ENCODE data around the gene PLSCR4. TPM values are rescaled to one million over a fixed set of nuclear protein-coding genes. Genes with fewer than 3 reads are reported as not detected.

PLSCR4 gene
- total RNA-seq, 1 donor from 2014 or later: not detected

DNA sequence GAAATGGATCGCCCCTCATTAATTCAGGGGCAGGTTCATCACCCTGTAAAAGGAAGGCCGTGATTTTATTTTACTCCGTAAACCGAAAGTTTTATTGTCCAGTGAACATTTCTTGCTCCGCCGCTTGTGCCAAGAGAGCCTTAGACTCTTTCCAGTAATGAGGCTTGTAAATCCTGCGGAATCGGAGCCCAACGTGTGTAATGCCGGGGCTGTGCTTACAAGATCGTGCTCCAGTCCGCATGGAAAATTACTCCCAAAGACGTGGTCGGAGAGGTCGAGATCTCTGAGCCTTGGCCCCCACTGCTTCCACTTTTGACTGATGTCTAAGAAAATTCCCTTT is 89.3 kb downstream of the PLSCR4 start:
- H3K4me3 Mint-ChIP-seq (ENCODE audit: low read depth): peak overlapping the region; percentile 48
- no peaks in the 10 kb centered on the region for H3K9me3 Mint-ChIP-seq
- no peak for DNase-seq (ENCODE audit: low spot score)
- H3K4me1 Mint-ChIP-seq (ENCODE audit: low read depth): peaks cover 14% of the 10 kb centered on the region
- no peak overlapping the region for H3K27ac Mint-ChIP-seq
- intact Hi-C loops (cut with micrococcal nuclease): loop anchor here (5.0 kb wide), 1 partner anchor 391 kb away; no protein-coding TSS in a partner anchor
- H3K36me3 Mint-ChIP-seq (ENCODE audit: low read depth): no peaks in the 10 kb centered on the region
- peaks cover 60% of the 10 kb centered on the region for H3K27me3 Mint-ChIP-seq (ENCODE audit: low read depth)

DNA sequence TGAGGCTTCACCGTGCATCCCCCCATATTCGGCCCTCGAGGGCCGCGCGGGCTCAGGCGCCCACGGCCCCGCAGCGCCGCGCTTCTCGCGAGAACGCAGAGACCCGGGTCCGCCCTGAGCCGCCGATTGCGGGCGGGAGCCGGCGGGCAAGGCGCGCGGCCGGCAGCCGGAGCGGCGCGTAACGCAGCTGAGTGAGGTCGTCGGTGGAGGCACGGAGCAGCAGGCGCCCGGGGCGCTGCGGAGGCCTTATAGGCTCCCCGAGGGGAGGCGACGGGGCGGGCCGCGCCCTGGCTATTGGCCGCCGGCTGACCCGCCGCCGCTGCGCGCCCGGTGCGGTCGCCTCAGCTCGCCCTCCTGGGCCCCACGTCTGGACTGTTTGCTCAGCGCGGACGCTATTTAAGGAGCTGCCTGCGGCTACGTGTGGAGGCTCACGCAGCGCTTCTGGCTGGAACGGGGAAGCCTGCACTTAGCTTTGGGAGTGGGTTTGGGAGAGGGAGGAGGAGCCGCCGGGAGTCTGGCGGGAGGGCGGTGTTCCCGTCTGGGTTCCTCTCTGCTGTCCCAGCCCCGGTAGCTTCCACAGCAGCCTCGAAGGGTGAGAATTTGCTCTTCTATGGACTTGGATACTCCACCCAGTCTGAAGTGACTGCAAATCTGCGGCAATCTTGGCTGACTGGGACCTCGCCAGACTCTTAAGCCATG is 89.8 kb downstream of the PLSCR4 start, which contains the start of gene PLOD2:
TSS of gene PLOD2 (minus strand) at position 221 of the 699 bp plus-strand sequence. CDS start at position 26, 195 bp downstream.
- Mint-ChIP-seq H3K4me1 (ENCODE audit: low read depth) (peaks cover 14% of the 10 kb centered on the region), H3K27ac (no peak within 1 kb of the TSS), H3K36me3 (ENCODE audit: low read depth) (no peaks in the 10 kb centered on the region), H3K27me3 (ENCODE audit: low read depth) (peaks cover 62% of the 10 kb centered on the region), H3K4me3 (ENCODE audit: low read depth) (peak within 1 kb of the TSS; percentile 70), H3K9me3 (no peaks in the 10 kb centered on the region)
- intact Hi-C loops (cut with micrococcal nuclease): loop anchor here (5.0 kb wide), 1 partner anchor 391 kb away; no protein-coding TSS in a partner anchor
- peak; percentile 8 for DNase-seq (ENCODE audit: low spot score)

DNA sequence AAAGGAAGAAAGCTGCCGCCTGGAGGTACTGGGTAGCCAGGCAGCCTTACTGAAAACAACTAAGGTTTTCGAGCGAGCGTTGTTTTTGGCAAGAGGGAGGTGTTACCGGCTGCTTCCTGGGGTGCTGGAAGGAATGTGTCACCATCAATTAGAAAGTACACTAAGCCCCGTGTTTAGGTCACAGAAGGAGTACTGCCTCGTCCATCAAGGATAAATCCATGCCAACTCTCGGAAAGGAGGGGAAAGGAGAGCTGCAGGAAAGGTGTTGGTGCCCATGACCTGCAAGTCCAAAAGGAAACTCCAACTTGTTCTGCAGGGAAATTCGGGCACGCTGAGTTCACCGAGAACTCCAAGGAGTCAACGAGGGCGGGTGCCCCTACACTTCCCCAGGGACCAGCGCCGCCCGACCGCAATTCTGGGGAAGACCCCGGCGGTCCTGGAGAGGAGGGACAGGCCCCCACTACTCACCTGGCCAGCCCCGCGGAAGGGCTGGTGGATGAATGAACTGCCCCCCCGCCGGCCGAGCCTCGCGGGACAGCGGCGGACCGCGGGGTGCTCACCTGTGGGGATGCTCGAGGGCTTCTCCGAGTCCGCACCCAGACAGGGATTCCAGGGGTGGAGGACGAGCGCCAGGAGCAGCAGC is 90.5 kb downstream of the PLSCR4 start:
- peak overlapping the region; percentile 70 for H3K4me3 Mint-ChIP-seq (ENCODE audit: low read depth)
- no peaks in the 10 kb centered on the region for H3K9me3 Mint-ChIP-seq
- intact Hi-C loops (cut with micrococcal nuclease): loop anchor here (5.0 kb wide), 1 partner anchor 392 kb away; no protein-coding TSS in a partner anchor
- no peak overlapping the region for H3K27ac Mint-ChIP-seq
- DNase-seq (ENCODE audit: low spot score): no peak
- H3K36me3 Mint-ChIP-seq (ENCODE audit: low read depth): no peaks in the 10 kb centered on the region
- peaks cover 14% of the 10 kb centered on the region for H3K4me1 Mint-ChIP-seq (ENCODE audit: low read depth)
- H3K27me3 Mint-ChIP-seq (ENCODE audit: low read depth): peaks cover 60% of the 10 kb centered on the region

DNA sequence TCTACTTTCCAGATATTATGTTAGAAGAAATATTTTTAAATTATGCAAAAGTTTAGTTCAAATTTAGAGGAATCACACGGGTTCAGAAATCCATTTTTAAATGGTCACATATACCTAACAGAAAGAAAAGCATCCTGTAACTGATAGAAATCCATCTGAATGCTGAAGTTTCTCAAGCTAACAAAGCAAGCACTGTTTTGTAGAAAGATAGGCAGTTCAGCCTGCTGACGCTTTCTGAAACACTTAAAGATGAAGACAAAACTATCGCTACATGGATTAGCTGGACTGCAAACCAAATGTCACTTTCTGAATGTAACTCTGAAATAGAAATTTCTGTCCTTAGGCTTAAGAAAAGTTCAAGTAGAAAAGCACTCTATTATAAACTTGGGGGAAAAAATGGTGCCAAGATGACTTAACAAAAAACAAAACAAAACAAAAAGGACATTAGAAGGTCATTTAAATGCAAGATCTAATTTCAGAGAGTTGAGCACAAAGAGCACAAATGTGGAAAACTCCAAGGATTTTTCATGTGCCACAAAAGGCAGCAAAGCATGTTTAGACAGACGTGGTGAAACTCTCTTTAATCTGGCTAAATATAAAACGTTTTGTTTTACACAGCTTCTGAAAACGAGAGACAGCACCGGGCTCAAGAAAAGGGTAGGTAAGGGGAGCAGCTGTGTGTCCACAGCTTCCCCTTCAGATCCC is 91.1 kb downstream of the PLSCR4 start:
- Mint-ChIP-seq H3K4me3 (ENCODE audit: low read depth) (peak overlapping the region; percentile 70), H3K27me3 (ENCODE audit: low read depth) (peaks cover 54% of the 10 kb centered on the region), H3K36me3 (ENCODE audit: low read depth) (no peaks in the 10 kb centered on the region), H3K4me1 (ENCODE audit: low read depth) (peaks cover 14% of the 10 kb centered on the region), H3K9me3 (no peaks in the 10 kb centered on the region), H3K27ac (no peak overlapping the region)
- DNase-seq (ENCODE audit: low spot score): no peak
- intact Hi-C loops (cut with micrococcal nuclease): loop anchor here (5.0 kb wide), 1 partner anchor 393 kb away; no protein-coding TSS in a partner anchor

- Mint-ChIP-seq H3K4me3 (ENCODE audit: low read depth) (no peak overlapping the region), H3K4me1 (ENCODE audit: low read depth) (peaks cover 14% of the 10 kb centered on the region), H3K36me3 (ENCODE audit: low read depth) (no peaks in the 10 kb centered on the region), H3K9me3 (no peaks in the 10 kb centered on the region), H3K27me3 (ENCODE audit: low read depth) (peaks cover 50% of the 10 kb centered on the region), H3K27ac (no peak overlapping the region)
- intact Hi-C loops (cut with micrococcal nuclease): no loop called here
- no peak for DNase-seq (ENCODE audit: low spot score)
Observed at GRCh38 chr3:146159037-146159436, 91.9 kb downstream of the PLSCR4 start.

DNA sequence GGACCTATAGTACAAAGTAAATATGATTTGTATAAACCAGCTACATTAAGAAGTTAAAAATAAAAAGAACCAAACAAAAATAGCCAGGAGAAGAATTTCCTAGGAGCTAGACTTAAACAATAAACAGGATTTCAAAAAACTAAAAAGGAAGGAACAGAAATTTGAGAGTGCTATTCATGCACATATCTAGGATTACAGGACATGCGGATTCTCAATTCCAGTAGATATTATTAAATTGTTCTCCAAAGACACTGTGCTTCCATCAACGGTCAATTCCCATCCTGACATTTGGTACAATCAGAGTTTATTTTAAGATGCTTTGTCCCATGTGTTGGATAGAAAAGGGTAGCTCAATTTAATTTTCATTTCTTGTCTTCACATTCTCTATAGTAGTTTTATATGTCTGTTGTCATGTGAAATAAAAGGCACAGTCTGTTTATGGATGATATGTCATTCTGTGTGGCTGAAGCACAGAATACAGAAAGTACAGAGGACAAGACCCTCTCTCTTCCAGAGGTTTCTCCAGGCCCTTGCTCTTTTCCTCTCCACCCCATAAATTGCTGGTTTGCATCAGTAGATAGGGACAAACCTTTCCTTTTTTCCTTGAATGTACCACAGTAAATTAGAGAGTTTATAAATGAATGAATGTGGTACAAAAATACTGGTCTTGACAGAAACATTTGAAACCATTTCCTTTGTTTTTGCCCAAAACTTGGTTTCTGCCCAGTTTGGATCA is 93.4 kb downstream of the PLSCR4 start:
- Mint-ChIP-seq H3K9me3 (no peaks in the 10 kb centered on the region), H3K4me1 (ENCODE audit: low read depth) (peaks cover 14% of the 10 kb centered on the region), H3K36me3 (ENCODE audit: low read depth) (no peaks in the 10 kb centered on the region), H3K27ac (no peak overlapping the region), H3K4me3 (ENCODE audit: low read depth) (no peak overlapping the region), H3K27me3 (ENCODE audit: low read depth) (peaks cover 39% of the 10 kb centered on the region)
- DNase-seq (ENCODE audit: low spot score): no peak
- intact Hi-C loops (cut with micrococcal nuclease): no loop called here

- Mint-ChIP-seq H3K36me3 (ENCODE audit: low read depth) (no peaks in the 10 kb centered on the region), H3K27ac (no peak overlapping the region), H3K9me3 (no peaks in the 10 kb centered on the region), H3K4me1 (ENCODE audit: low read depth) (peaks cover 11% of the 10 kb centered on the region), H3K4me3 (ENCODE audit: low read depth) (no peak overlapping the region), H3K27me3 (ENCODE audit: low read depth) (peaks cover 32% of the 10 kb centered on the region)
- intact Hi-C loops (cut with micrococcal nuclease): no loop called here
- DNase-seq (ENCODE audit: low spot score): no peak
Observed at GRCh38 chr3:146156666-146157314, 94.1 kb downstream of the PLSCR4 start.

- Mint-ChIP-seq H3K27me3 (ENCODE audit: low read depth) (peaks cover 26% of the 10 kb centered on the region), H3K36me3 (ENCODE audit: low read depth) (no peaks in the 10 kb centered on the region), H3K4me3 (ENCODE audit: low read depth) (no peak overlapping the region), H3K9me3 (no peaks in the 10 kb centered on the region), H3K27ac (no peak overlapping the region), H3K4me1 (ENCODE audit: low read depth) (peaks cover 7% of the 10 kb centered on the region)
- intact Hi-C loops (cut with micrococcal nuclease): no loop called here
- no peak for DNase-seq (ENCODE audit: low spot score)
Observed at GRCh38 chr3:146156095-146156494, 94.8 kb downstream of the PLSCR4 start.

DNA sequence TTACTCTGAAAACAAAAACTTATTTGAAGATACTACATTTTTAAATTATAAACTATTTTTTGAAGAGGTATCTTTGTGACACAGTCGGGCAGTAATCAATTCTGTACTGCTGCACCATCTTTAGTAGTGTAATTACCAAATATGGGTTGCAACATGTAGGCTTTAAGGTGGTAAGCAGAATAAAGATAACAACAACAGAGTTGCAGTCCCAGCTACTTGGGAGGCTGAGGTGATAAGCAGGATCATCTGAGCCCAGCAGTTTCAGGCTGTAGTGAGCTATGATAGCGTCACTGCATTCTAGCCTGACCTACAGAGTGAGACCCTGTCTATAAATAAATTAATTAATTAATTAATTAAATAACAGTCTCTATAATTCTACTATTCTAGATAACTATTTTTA is 95.9 kb downstream of the PLSCR4 start:
- Mint-ChIP-seq H3K4me1 (ENCODE audit: low read depth) (peaks cover 3% of the 10 kb centered on the region), H3K27me3 (ENCODE audit: low read depth) (peaks cover 20% of the 10 kb centered on the region), H3K36me3 (ENCODE audit: low read depth) (no peaks in the 10 kb centered on the region), H3K9me3 (no peaks in the 10 kb centered on the region), H3K27ac (no peak overlapping the region), H3K4me3 (ENCODE audit: low read depth) (no peak overlapping the region)
- intact Hi-C loops (cut with micrococcal nuclease): no loop called here
- no peak for DNase-seq (ENCODE audit: low spot score)

DNA sequence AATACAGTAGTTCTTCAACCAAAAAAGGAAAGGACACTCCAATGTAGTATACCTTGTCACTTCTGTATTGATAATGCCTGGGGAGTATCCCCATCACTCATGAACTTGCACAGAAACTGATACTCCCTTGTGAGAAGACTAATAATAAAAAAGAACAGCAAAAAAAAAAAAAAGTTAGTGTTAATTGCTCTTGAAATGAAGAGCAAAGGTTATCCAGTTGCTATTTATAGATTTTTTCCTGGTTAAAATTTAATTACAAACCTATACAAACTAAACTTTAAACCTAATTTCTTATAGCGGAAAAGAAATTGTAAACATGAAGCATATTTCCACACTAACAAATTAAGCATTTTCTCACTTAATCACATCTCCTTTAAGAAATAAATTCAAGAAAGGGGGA is 96.6 kb downstream of the PLSCR4 start:
- Mint-ChIP-seq H3K4me1 (ENCODE audit: low read depth) (no peaks in the 10 kb centered on the region), H3K4me3 (ENCODE audit: low read depth) (no peak overlapping the region), H3K27ac (no peak overlapping the region), H3K36me3 (ENCODE audit: low read depth) (no peaks in the 10 kb centered on the region), H3K9me3 (no peaks in the 10 kb centered on the region), H3K27me3 (ENCODE audit: low read depth) (peaks cover 15% of the 10 kb centered on the region)
- intact Hi-C loops (cut with micrococcal nuclease): no loop called here
- DNase-seq (ENCODE audit: low spot score): no peak

- intact Hi-C loops (cut with micrococcal nuclease): no loop called here
- peaks cover 7% of the 10 kb centered on the region for H3K27me3 Mint-ChIP-seq (ENCODE audit: low read depth)
- H3K27ac Mint-ChIP-seq: no peak overlapping the region
- no peaks in the 10 kb centered on the region for H3K36me3 Mint-ChIP-seq (ENCODE audit: low read depth)
- H3K4me1 Mint-ChIP-seq (ENCODE audit: low read depth): no peaks in the 10 kb centered on the region
- DNase-seq (ENCODE audit: low spot score): no peak
- no peak overlapping the region for H3K4me3 Mint-ChIP-seq (ENCODE audit: low read depth)
- no peaks in the 10 kb centered on the region for H3K9me3 Mint-ChIP-seq
Observed at GRCh38 chr3:146153429-146153828, 97.5 kb downstream of the PLSCR4 start.

DNA sequence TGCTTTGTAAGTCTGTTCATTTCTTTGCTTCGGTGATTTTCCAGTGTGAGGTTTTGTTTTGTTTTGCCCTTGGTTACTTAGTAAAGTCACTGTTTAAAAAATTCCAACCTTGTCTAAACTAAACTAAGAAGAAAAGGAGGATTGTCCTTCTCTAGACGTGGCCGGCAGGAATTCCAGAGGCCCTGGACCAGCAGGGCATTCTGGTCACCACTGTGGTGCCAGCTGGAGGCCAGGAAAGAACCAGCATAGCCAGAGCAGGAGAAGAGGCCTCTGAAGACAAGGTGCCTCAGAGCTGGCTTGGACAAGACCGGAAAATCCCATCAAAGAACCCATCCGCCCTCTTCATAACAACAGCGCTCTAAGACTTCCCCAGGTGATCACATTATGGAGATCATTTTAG is 98.1 kb downstream of the PLSCR4 start:
- Mint-ChIP-seq H3K27me3 (ENCODE audit: low read depth) (peaks cover 6% of the 10 kb centered on the region), H3K27ac (no peak overlapping the region), H3K9me3 (no peaks in the 10 kb centered on the region), H3K36me3 (ENCODE audit: low read depth) (no peaks in the 10 kb centered on the region), H3K4me1 (ENCODE audit: low read depth) (no peaks in the 10 kb centered on the region), H3K4me3 (ENCODE audit: low read depth) (no peak overlapping the region)
- intact Hi-C loops (cut with micrococcal nuclease): no loop called here
- DNase-seq (ENCODE audit: low spot score): no peak
